ENCODE data around the gene RANBP1.

DNA sequence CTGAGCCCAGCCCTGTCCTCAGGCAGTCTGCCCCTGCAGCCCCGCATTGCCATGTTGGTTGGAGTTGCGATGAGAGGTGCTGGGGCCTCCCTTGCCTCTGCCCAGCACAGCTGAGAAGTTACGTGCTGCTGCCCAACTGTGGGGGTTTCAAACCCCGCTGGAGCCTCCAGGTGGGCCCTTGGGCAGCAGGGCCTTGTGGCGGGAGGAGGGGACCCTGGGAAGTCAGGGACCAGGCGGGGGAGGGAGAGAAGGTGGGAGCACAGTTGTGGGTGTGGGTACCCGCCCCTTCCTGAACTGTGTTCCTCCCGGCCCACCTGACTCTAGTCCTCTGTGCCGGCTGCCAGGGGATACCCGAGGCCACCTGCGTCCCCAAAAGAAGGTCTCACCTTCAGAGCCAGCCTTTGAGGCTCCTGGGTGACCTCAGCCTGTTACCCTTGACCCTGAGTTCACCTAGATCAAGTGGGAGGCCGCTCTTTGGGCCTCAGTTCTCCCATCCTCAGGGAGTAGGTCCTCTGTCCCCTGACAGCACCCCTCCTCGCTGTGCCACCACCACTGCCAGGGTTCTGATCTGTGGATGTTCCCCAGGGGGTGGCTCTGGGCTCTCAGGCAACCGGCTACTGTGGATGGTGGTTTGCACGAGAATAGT lies 42.6 kb downstream of the RANBP1 start:
- no peak for TF ChIP-seq POLR2AphosphoS5 (IDR thresholded peaks at IDR 0.05; ENCODE audit: low read depth, low read length)
- TF ChIP-seq, protein P1, sequence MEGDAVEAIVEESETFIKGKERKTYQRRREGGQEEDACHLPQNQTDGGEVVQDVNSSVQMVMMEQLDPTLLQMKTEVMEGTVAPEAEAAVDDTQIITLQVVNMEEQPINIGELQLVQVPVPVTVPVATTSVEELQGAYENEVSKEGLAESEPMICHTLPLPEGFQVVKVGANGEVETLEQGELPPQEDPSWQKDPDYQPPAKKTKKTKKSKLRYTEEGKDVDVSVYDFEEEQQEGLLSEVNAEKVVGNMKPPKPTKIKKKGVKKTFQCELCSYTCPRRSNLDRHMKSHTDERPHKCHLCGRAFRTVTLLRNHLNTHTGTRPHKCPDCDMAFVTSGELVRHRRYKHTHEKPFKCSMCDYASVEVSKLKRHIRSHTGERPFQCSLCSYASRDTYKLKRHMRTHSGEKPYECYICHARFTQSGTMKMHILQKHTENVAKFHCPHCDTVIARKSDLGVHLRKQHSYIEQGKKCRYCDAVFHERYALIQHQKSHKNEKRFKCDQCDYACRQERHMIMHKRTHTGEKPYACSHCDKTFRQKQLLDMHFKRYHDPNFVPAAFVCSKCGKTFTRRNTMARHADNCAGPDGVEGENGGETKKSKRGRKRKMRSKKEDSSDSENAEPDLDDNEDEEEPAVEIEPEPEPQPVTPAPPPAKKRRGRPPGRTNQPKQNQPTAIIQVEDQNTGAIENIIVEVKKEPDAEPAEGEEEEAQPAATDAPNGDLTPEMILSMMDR (IDR thresholded peaks at IDR 0.05; ENCODE audit: control extremely low read depth in 1 of 3, insufficient read depth in 1 of 3, low read depth in 1 of 3, low read length in 3 of 3) = no peak
- no peak for TF ChIP-seq EP300 (IDR thresholded peaks at IDR 0.05; ENCODE audit: borderline replicate concordance in 1 of 2, low read depth in 2 of 2, low read length in 2 of 2)
- no peak for TF ChIP-seq TAF1 (IDR thresholded peaks at IDR 0.05; ENCODE audit: low read depth, low read length)
- TF ChIP-seq EZH2 (IDR thresholded peaks at IDR 0.05; ENCODE audit: low read depth, low read length, severe bottlenecking) = no peak
- no peak for TF ChIP-seq CREB1 (IDR thresholded peaks at IDR 0.05)
- TF ChIP-seq, protein P2, sequence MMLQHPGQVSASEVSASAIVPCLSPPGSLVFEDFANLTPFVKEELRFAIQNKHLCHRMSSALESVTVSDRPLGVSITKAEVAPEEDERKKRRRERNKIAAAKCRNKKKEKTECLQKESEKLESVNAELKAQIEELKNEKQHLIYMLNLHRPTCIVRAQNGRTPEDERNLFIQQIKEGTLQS (IDR thresholded peaks at IDR 0.05; ENCODE audit: insufficient read depth, low read depth, low read length) = no peak
- no peak for TF ChIP-seq POLR2A (IDR thresholded peaks at IDR 0.05; ENCODE audit: control extremely low read depth in 1 of 2, low read depth in 2 of 2, low read length in 2 of 2)
- TF ChIP-seq SIN3A (conservative IDR thresholded peaks at IDR 0.05 in 1 of 2, IDR thresholded peaks at IDR 0.05 in 1 of 2; ENCODE audit: low read depth in 1 of 2, low read length in 2 of 2) = no peak

Measured in H1 (cell line).